ENCODE results near the gene HKDC1. TPM values are rescaled to one million over a fixed set of nuclear protein-coding genes. Genes with fewer than 3 reads are reported as not detected.

HKDC1 gene
- total RNA-seq, 2 donors from 2014 or later = 0.35 TPM; not detected in 1

- H3K27me3 ChIP-seq = no peaks in the 10 kb centered on the region
- no peak overlapping the region for H3K27ac ChIP-seq
- DNase-seq (ENCODE audit: low spot score) = no peak
These were observed 1.3 kb upstream of the HKDC1 start for GRCh38 chr10:69218831-69219230.

GRCh38 chr10:69220507-69220906 is 375 bp downstream of the HKDC1 start:
- Histone ChIP-seq H3K36me3 (no peaks in the 10 kb centered on the region), H3K27me3 (no peaks in the 10 kb centered on the region)
- no peak for DNase-seq (ENCODE audit: low spot score)

More at GRCh38 chr10:69218831-69219230, 1.3 kb upstream of the HKDC1 start:
- H3K9me3 ChIP-seq = no peaks in the 10 kb centered on the region
- H3K36me3 ChIP-seq = no peaks in the 10 kb centered on the region
- no peaks in the 10 kb centered on the region for H3K4me1 ChIP-seq
- no peak for TF ChIP-seq CTCF (IDR thresholded peaks at IDR 0.05)
- no peak overlapping the region for H3K4me3 ChIP-seq

GRCh38 chr10:69222157-69223027 is 2.3 kb downstream of the HKDC1 start:
- no peak overlapping the region for H3K4me3 ChIP-seq
- no peak for DNase-seq (ENCODE audit: low spot score)
- peak in 1 of 2 donors; percentile 67 for TF ChIP-seq CTCF (IDR thresholded peaks at IDR 0.05)
- no peaks in the 10 kb centered on the region for H3K36me3 ChIP-seq
- no peaks in the 10 kb centered on the region for H3K9me3 ChIP-seq
- H3K27me3 ChIP-seq = no peaks in the 10 kb centered on the region
- H3K4me1 ChIP-seq = no peaks in the 10 kb centered on the region
- H3K27ac ChIP-seq = no peak overlapping the region

More at GRCh38 chr10:69220507-69220906, 375 bp downstream of the HKDC1 start:
- no peak for TF ChIP-seq CTCF (IDR thresholded peaks at IDR 0.05)
- no peaks in the 10 kb centered on the region for H3K4me1 ChIP-seq
- no peak overlapping the region for H3K4me3 ChIP-seq
- no peaks in the 10 kb centered on the region for H3K9me3 ChIP-seq
- no peak overlapping the region for H3K27ac ChIP-seq

DNA sequence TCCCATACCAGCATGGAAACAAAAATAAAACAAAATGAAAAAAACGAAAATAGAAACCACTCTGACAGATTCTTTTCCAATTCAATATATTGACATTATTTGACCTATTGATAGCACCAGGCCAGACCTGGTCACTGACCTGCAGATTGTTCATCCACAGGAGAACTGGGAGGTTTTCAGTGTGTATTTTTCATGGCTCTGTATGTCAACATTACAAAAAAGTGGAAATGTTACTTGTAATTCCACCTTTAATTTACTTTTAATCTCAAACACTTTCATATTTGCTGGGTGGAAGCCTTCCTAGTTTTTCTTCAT is 2.9 kb downstream of the HKDC1 start:
- no peaks in the 10 kb centered on the region for H3K36me3 ChIP-seq
- DNase-seq (ENCODE audit: low spot score) = no peak
- H3K4me3 ChIP-seq = no peak overlapping the region
- H3K9me3 ChIP-seq = no peaks in the 10 kb centered on the region
- no peak for TF ChIP-seq CTCF (IDR thresholded peaks at IDR 0.05)
- H3K27ac ChIP-seq = no peak overlapping the region
- H3K27me3 ChIP-seq = no peaks in the 10 kb centered on the region
- no peaks in the 10 kb centered on the region for H3K4me1 ChIP-seq

DNA sequence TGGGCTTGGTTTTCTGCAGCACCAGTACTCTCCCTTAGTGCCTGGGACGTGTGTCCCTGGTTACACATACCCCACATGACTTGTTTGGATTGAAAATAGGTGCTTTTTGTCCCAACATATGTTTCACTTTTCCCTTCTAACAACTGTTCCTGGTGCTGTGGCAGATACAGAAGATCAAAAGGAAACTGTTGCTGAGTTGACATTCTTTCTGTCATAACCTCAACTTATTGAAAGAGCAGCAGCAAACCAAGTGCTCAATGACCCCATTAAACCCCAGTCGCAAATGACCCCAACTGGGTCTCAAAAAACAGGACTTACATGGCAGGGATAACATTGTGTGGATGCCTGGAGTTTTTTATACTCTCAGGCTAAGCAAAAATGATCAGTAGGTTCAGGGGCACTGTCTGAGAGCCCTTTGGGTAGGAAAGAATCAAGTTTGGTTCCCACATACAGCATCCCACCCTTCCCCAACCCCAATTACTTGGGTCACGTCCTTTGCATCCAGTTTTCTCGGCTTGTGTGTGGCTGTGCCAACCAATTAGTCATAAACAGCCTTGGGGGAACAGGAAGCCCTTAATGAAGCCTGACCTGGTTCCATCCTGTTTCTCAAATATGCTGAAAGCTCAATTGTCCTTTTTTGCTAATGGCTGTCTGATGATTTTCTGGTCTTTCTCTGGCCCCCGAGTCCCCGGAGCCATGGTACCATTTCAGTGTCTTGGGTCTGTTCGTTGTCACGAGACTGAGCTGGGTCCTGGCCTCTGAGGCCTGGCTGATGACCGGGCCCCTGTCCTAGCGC is 4.9 kb downstream of the HKDC1 start:
- TF ChIP-seq CTCF (IDR thresholded peaks at IDR 0.05) = no peak
- Histone ChIP-seq H3K4me3 (no peak overlapping the region), H3K36me3 (no peaks in the 10 kb centered on the region), H3K4me1 (peaks cover 0 to 10% of the 10 kb centered on the region in 2 donors), H3K9me3 (no peaks in the 10 kb centered on the region), H3K27ac (no peak overlapping the region), H3K27me3 (no peaks in the 10 kb centered on the region)
- no peak for DNase-seq (ENCODE audit: low spot score)

Measured in right atrium auricular region (tissue), 2 donors.